ENCODE measurements around the gene CHAD. TPM values are rescaled to one million over a fixed set of nuclear protein-coding genes. Genes with fewer than 3 reads are reported as not detected.

The CHAD gene
- total RNA-seq, 1 experiment from 2014 or later: 0.57 TPM

GRCh38 chr17:50458270-50458669 is 10.4 kb downstream of the CHAD start:
- no peaks in the 10 kb centered on the region for H3K4me1 ChIP-seq (ENCODE audit: insufficient read depth, low read length)
- no peak overlapping the region for H3K56ac ChIP-seq (ENCODE audit: insufficient read length, low read depth, low read length)
- H3K14ac ChIP-seq (ENCODE audit: insufficient read depth, low read length): no peak overlapping the region
- no peak overlapping the region for H2BK5ac ChIP-seq (ENCODE audit: insufficient read length, low read length)
- Mint-ChIP-seq H3K27ac (no peak overlapping the region), H3K4me1 (no peaks in the 10 kb centered on the region), H3K9me3 (no peaks in the 10 kb centered on the region), H3K27me3 (ENCODE audit: low read depth) (no peaks in the 10 kb centered on the region), H3K36me3 (ENCODE audit: insufficient read depth in 1 of 3, low read depth in 3 of 3) (no peaks in the 10 kb centered on the region), H3K4me3 (no peak overlapping the region)
- H3K27ac ChIP-seq (ENCODE audit: insufficient read length, low read depth, low read length): no peak overlapping the region
- H2BK20ac ChIP-seq (ENCODE audit: low read depth, low read length, poor library complexity, severe bottlenecking): no peak overlapping the region
- no peak overlapping the region for H4K8ac ChIP-seq (replicated peaks; ENCODE audit: insufficient read length, low read depth, low read length)
- H3K79me2 ChIP-seq (ENCODE audit: insufficient read depth, low read length): no peaks in the 10 kb centered on the region
- H3K27me3 ChIP-seq (ENCODE audit: insufficient read depth, low read length): no peaks in the 10 kb centered on the region
- TF ChIP-seq CTCF (conservative IDR thresholded peaks at IDR 0.05): no peak
- WGBS (ENCODE audit: extremely low coverage, insufficient read length, low lambda C conversion rate): no CpG with 5 or more reads among the region's 3 CpGs
- DNase-seq: no peak
- peaks cover 2% of the 10 kb centered on the region for H3K23me2 ChIP-seq (ENCODE audit: insufficient read length, low read depth, low read length, poor library complexity, severe bottlenecking)
- no peak overlapping the region for H2AK5ac ChIP-seq (ENCODE audit: insufficient read length, low read length)
- no peak overlapping the region for H3K23ac ChIP-seq (ENCODE audit: insufficient read length, low read depth, low read length)
- no peak overlapping the region for H3K18ac ChIP-seq (ENCODE audit: insufficient read length, low read depth, low read length)
- no peaks in the 10 kb centered on the region for H3K9me3 ChIP-seq (ENCODE audit: control insufficient read depth, low read depth, low read length)
- no peak overlapping the region for H3T11ph ChIP-seq (ENCODE audit: low read length)
- H2BK15ac ChIP-seq (ENCODE audit: low read depth, low read length): no peak overlapping the region
- H4K5ac ChIP-seq (ENCODE audit: insufficient read length, low read depth, low read length): no peak overlapping the region
- no peaks in the 10 kb centered on the region for H3K79me1 ChIP-seq (ENCODE audit: insufficient read depth, low read depth, low read length, poor library complexity, severe bottlenecking)
- no peak overlapping the region for H3K9ac ChIP-seq (ENCODE audit: extremely low read depth, insufficient read length, low read length)
- H3K4ac ChIP-seq (ENCODE audit: low read depth, low read length): no peak overlapping the region
- H4K20me1 ChIP-seq (ENCODE audit: control insufficient read depth, insufficient read depth, insufficient read length): no peaks in the 10 kb centered on the region
- no peak overlapping the region for H2BK120ac ChIP-seq (ENCODE audit: low read depth, low read length, poor library complexity, severe bottlenecking)
- no peak overlapping the region for H2BK12ac ChIP-seq (ENCODE audit: insufficient read length, low read depth, low read length)
- H2AFZ ChIP-seq (ENCODE audit: low read length): no peak overlapping the region
- no peak overlapping the region for H4K91ac ChIP-seq (ENCODE audit: insufficient read length, low read depth, low read length)
- no peak overlapping the region for H3K4me2 ChIP-seq (ENCODE audit: insufficient read depth, insufficient read length, low read length)

All from H9 (cell line).